ENCODE results near the gene TRIM66.

TRIM66 gene

DNA sequence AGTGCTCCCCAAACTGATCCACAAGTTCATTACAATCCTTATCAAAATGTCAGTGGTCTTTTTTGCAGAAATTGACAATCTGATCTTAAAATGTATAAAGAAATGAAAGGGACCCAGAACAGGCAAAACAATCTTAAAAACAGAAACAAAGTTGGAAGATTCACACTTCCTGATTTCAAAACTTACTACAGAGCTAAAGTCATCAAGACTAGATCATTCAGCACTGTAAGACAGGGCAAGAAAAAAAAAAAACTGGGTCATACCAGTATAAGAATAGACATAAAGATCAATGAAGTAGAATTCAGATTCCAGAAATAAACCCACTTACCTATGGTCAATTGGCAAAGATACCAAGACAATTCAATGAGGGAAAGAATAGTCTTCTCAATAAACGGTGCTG is 84.0 kb downstream of the TRIM66 start:
- TF ChIP-seq SIN3A (IDR thresholded peaks at IDR 0.05; ENCODE audit: borderline replicate concordance, insufficient read depth, low read length) (no peak), TAF1 (IDR thresholded peaks at IDR 0.05; ENCODE audit: borderline replicate concordance, insufficient read depth, low read length) (no peak), POLR2AphosphoS5 (IDR thresholded peaks at IDR 0.05; ENCODE audit: low read depth, low read length) (no peak), FOXP2 (optimal IDR thresholded peaks at IDR 0.05; ENCODE audit: borderline replicate concordance, extremely low read depth, extremely low read length, insufficient read depth) (no peak)
- TF ChIP-seq, protein P1, sequence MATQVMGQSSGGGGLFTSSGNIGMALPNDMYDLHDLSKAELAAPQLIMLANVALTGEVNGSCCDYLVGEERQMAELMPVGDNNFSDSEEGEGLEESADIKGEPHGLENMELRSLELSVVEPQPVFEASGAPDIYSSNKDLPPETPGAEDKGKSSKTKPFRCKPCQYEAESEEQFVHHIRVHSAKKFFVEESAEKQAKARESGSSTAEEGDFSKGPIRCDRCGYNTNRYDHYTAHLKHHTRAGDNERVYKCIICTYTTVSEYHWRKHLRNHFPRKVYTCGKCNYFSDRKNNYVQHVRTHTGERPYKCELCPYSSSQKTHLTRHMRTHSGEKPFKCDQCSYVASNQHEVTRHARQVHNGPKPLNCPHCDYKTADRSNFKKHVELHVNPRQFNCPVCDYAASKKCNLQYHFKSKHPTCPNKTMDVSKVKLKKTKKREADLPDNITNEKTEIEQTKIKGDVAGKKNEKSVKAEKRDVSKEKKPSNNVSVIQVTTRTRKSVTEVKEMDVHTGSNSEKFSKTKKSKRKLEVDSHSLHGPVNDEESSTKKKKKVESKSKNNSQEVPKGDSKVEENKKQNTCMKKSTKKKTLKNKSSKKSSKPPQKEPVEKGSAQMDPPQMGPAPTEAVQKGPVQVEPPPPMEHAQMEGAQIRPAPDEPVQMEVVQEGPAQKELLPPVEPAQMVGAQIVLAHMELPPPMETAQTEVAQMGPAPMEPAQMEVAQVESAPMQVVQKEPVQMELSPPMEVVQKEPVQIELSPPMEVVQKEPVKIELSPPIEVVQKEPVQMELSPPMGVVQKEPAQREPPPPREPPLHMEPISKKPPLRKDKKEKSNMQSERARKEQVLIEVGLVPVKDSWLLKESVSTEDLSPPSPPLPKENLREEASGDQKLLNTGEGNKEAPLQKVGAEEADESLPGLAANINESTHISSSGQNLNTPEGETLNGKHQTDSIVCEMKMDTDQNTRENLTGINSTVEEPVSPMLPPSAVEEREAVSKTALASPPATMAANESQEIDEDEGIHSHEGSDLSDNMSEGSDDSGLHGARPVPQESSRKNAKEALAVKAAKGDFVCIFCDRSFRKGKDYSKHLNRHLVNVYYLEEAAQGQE (IDR thresholded peaks at IDR 0.05; ENCODE audit: insufficient read depth in 1 of 2, low read depth in 2 of 2, low read length in 2 of 2) = no peak

DNA sequence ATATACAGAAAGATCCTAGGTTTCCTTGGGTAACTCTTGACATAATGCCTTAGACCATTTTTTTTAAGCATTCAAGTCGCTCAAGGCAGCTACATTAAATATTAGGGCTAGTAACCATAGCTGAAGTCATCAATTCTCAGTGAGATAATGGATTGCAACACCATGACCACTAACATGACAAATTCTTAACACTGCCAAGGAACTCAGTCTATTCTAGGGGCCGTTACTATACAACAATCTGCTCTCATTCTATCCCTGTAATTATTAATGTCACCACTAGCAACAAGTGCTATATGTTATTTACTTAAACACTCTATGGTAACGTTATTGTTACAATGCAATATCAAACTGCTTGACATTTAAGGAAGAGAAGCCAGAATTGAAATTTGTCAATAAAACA is 85.3 kb downstream of the TRIM66 start:
- TF ChIP-seq FOXP2 (optimal IDR thresholded peaks at IDR 0.05; ENCODE audit: borderline replicate concordance, extremely low read depth, extremely low read length, insufficient read depth) = no peak
- TF ChIP-seq TAF1 (IDR thresholded peaks at IDR 0.05; ENCODE audit: borderline replicate concordance, insufficient read depth, low read length) = no peak
- TF ChIP-seq, protein P1 (IDR thresholded peaks at IDR 0.05; ENCODE audit: insufficient read depth in 1 of 2, low read depth in 2 of 2, low read length in 2 of 2) = no peak

GRCh38 chr11:8596504-8597046 is 85.9 kb downstream of the TRIM66 start:
- TF ChIP-seq TAF1 (IDR thresholded peaks at IDR 0.05; ENCODE audit: borderline replicate concordance, insufficient read depth, low read length) (no peak), FOXP2 (optimal IDR thresholded peaks at IDR 0.05; ENCODE audit: borderline replicate concordance, extremely low read depth, extremely low read length, insufficient read depth) (no peak), SIN3A (IDR thresholded peaks at IDR 0.05; ENCODE audit: borderline replicate concordance, insufficient read depth, low read length) (no peak), POLR2AphosphoS5 (IDR thresholded peaks at IDR 0.05; ENCODE audit: low read depth, low read length) (no peak)
- TF ChIP-seq, protein P1 (IDR thresholded peaks at IDR 0.05; ENCODE audit: insufficient read depth in 1 of 2, low read depth in 2 of 2, low read length in 2 of 2) = no peak

- TF ChIP-seq FOXP2 (optimal IDR thresholded peaks at IDR 0.05; ENCODE audit: borderline replicate concordance, extremely low read depth, extremely low read length, insufficient read depth) = no peak
These were observed 88.2 kb downstream of the TRIM66 start, which contains the start of gene STK33 for GRCh38 chr11:8593935-8594909. Gene STK33 (minus strand): TSS chr11:8594228. CDS start chr11:8474905, 119,323 bp downstream.

DNA sequence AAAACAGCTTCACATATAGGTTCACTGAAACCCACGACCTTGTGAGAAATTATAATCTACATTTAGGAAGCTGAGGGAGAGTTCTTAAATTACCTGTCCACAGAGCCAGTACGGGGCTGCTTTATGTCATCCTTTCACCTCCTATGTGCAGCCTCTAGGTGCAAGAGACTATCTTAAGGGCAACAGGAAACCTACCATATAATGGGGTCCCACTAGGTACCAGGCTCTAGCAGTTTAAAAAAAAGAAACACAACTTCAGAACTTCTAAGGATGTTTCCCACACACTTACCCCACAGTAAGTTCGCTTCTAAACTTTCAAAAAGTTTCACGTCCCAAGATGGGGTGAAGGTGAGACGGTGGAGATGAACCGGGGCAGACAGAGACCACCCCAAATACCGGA is 89.0 kb downstream of the TRIM66 start:
- no peak for TF ChIP-seq FOXP2 (optimal IDR thresholded peaks at IDR 0.05; ENCODE audit: borderline replicate concordance, extremely low read depth, extremely low read length, insufficient read depth)
- TF ChIP-seq TAF1 (IDR thresholded peaks at IDR 0.05; ENCODE audit: borderline replicate concordance, insufficient read depth, low read length) = no peak

- no peak for TF ChIP-seq POLR2AphosphoS5 (IDR thresholded peaks at IDR 0.05; ENCODE audit: low read depth, low read length)
- no peak for TF ChIP-seq TAF1 (IDR thresholded peaks at IDR 0.05; ENCODE audit: borderline replicate concordance, insufficient read depth, low read length)
These were observed 94.5 kb downstream of the TRIM66 start for GRCh38 chr11:8587915-8588314.
